Measurements from ENCODE around the gene KCNG4. TPM values are rescaled to one million over a fixed set of nuclear protein-coding genes. Genes with fewer than 3 reads are reported as not detected.
"Not testable (repeated sequence)": the region's sequence is repeated elsewhere in the genome, so short reads cannot be mapped to it uniquely, and the experiment has no call there.

Gene KCNG4
- total RNA-seq, 1 donor from 2014 or later: not detected

GRCh38 chr16:84236671-84237070, 3.1 kb downstream of the KCNG4 start:
- intact Hi-C loops (cut with micrococcal nuclease): no loop called here

GRCh38 chr16:84234321-84235241, 5.2 kb downstream of the KCNG4 start:
- intact Hi-C loops (cut with micrococcal nuclease): no loop called here

- intact Hi-C loops (cut with micrococcal nuclease): no loop called here
These were observed 6.1 kb downstream of the KCNG4 start for GRCh38 chr16:84233748-84234147.

GRCh38 chr16:84232969-84233368, 6.8 kb downstream of the KCNG4 start:
- intact Hi-C loops (cut with micrococcal nuclease): no loop called here

- intact Hi-C loops (cut with micrococcal nuclease): no loop called here
These were observed 7.8 kb downstream of the KCNG4 start for GRCh38 chr16:84232060-84232459.

GRCh38 chr16:84229471-84229870, 10.3 kb downstream of the KCNG4 start:
- intact Hi-C loops (cut with micrococcal nuclease): no loop called here

- intact Hi-C loops (cut with micrococcal nuclease): no loop called here
These were observed 11.5 kb downstream of the KCNG4 start for GRCh38 chr16:84228256-84228838.

- intact Hi-C loops (cut with micrococcal nuclease): no loop called here
These were observed 12.3 kb downstream of the KCNG4 start for GRCh38 chr16:84227548-84227947.

GRCh38 chr16:84226026-84226425, 13.8 kb downstream of the KCNG4 start:
- intact Hi-C loops (cut with micrococcal nuclease): no loop called here

GRCh38 chr16:84225571-84225970, 14.2 kb downstream of the KCNG4 start:
- intact Hi-C loops (cut with micrococcal nuclease): no loop called here

GRCh38 chr16:84225126-84225525, 14.7 kb downstream of the KCNG4 start:
- intact Hi-C loops (cut with micrococcal nuclease): no loop called here

- intact Hi-C loops (cut with micrococcal nuclease): no loop called here
These were observed 15.3 kb downstream of the KCNG4 start for GRCh38 chr16:84224554-84224953.

GRCh38 chr16:84223456-84223855, 16.4 kb downstream of the KCNG4 start:
- intact Hi-C loops (cut with micrococcal nuclease): no loop called here

GRCh38 chr16:84220851-84221250, 19.0 kb downstream of the KCNG4 start:
- intact Hi-C loops (cut with micrococcal nuclease): no loop called here

- intact Hi-C loops (cut with micrococcal nuclease): no loop called here
These were observed 20.9 kb downstream of the KCNG4 start for GRCh38 chr16:84218956-84219355.

- intact Hi-C loops (cut with micrococcal nuclease): no loop called here
These were observed 21.5 kb downstream of the KCNG4 start for GRCh38 chr16:84218176-84218823.

- intact Hi-C loops (cut with micrococcal nuclease): not testable (repeated sequence)
These were observed 23.7 kb downstream of the KCNG4 start for GRCh38 chr16:84216144-84216543.

- intact Hi-C loops (cut with micrococcal nuclease): no loop called here
These were observed 24.3 kb downstream of the KCNG4 start for GRCh38 chr16:84215531-84215930.

GRCh38 chr16:84214451-84215066, 25.3 kb downstream of the KCNG4 start:
- intact Hi-C loops (cut with micrococcal nuclease): no loop called here

- intact Hi-C loops (cut with micrococcal nuclease): no loop called here
These were observed 27.2 kb downstream of the KCNG4 start for GRCh38 chr16:84212631-84213030.

GRCh38 chr16:84212154-84212553, 27.7 kb downstream of the KCNG4 start:
- intact Hi-C loops (cut with micrococcal nuclease): no loop called here

GRCh38 chr16:84209989-84210388, 29.8 kb downstream of the KCNG4 start:
- intact Hi-C loops (cut with micrococcal nuclease): no loop called here

All from T-helper 1 cell treated with Interleukin-12 subunit alpha and Interleukin-12 subunit beta and Interleukin-4 antibody, amounts not matched to agents 30 ng/mL and 1 ng/mL, for 36 hours (primary cell).